DMS153 treated with DMSO at 0.1 percent for 48 hours (cell line): ENCODE data around the gene ZNF296.
"Not testable (repeated sequence)": the region's sequence is repeated elsewhere in the genome, so short reads cannot be mapped to it uniquely, and the experiment has no call there.

Source experiments
- DNase-seq: peaks from one replicate; lab custom pipeline; 2025; ENCODE audit not compliant: unreplicated experiment; lab: John Stamatoyannopoulos, UW

ZNF296 gene

DNA sequence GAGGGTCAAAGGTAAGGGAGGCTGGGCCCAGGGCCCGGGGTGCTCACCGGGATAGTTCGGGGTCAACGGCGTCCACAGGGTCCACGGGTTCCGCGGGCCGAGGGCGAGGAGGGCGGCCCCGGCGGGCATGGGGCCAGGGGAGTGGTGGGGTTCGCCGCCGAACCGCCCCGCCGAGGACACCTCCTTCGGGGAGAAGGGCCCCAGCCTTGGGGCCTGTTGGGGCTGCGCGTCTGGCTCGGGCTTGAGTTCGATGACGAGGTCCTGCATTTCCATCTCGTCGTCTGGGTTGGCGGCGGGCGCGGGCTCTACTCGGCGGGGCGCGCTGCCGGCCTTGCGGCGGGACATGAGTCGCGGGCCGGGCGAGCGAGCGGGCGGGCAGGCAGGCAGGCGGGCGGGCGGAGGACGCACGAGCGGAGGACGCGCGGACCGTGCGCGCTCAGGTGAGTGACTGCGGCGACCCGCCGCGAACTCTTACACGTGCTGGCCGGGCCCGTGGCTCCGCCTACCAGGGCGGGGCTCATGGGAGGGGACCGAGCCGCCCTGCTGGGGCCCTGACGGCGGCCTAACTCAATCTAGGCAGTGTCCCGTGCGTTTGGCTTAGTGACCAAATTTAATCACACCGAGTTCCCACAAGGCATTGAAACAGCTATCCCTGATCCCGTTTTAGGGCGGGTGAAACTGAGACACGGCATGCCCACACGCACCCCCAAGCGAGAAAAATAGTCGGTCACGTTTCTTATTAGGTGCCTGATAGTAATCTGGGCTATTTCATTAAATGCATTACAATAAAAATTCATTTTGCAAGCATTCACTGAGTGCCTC, at the start of gene ZNF296:
Gene ZNF296 (minus strand): TSS at position 450 of the 822 bp plus-strand sequence. CDS start 105 bp downstream, at position 345.
- DNase-seq, result peak; percentile 78

GRCh38 chr19:45125360-45125759, 49.1 kb upstream of the ZNF296 start:
- DNase-seq, result no peak

- DNase-seq, result no peak
Observed at GRCh38 chr19:45124021-45124420, 47.7 kb upstream of the ZNF296 start.

DNA sequence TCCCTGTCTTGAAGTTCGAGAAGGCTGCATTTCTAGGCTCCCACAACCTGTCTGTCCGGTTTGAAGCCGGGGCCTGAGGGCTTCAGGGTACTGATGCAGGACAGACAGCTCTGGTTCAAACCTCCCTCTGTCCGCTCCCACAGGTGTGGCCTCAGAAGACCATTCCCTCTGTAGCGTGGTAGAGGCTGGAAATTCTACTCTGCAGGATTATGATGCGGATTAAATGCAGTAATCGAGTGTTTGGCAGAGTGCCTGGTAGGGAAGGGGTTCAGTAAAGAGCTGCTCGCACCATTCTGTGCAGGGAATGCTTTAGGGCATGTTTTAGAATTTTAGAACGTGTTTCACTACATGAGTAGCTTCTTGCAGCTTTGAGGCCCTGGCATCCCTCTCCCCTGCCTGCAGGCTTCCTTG, 47.2 kb upstream of the ZNF296 start:
- DNase-seq, result no peak

DNA sequence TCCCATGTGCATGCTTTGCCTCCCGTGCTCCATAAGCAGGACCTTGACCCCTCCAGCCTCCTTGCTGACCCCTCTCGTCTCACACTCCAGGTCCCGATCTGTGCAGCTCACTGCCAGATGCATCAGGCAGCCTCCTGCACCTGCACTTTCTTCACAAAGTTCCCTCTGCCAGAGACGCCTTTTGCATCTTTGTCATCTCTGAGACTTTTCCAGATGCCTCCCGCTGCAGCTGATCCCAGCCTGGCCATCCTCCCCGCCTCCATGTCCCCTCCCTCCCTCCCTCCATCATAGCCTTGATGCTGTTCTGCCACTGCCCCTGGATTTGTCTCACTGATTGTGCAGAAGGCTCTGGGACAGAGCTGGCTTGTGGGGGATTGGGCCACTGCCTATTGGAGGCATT, 46.6 kb upstream of the ZNF296 start:
- DNase-seq, result no peak

- DNase-seq, result no peak
Observed at GRCh38 chr19:45121827-45122345, 45.6 kb upstream of the ZNF296 start.

GRCh38 chr19:45119582-45119981, 43.3 kb upstream of the ZNF296 start:
- no peak for DNase-seq

DNA sequence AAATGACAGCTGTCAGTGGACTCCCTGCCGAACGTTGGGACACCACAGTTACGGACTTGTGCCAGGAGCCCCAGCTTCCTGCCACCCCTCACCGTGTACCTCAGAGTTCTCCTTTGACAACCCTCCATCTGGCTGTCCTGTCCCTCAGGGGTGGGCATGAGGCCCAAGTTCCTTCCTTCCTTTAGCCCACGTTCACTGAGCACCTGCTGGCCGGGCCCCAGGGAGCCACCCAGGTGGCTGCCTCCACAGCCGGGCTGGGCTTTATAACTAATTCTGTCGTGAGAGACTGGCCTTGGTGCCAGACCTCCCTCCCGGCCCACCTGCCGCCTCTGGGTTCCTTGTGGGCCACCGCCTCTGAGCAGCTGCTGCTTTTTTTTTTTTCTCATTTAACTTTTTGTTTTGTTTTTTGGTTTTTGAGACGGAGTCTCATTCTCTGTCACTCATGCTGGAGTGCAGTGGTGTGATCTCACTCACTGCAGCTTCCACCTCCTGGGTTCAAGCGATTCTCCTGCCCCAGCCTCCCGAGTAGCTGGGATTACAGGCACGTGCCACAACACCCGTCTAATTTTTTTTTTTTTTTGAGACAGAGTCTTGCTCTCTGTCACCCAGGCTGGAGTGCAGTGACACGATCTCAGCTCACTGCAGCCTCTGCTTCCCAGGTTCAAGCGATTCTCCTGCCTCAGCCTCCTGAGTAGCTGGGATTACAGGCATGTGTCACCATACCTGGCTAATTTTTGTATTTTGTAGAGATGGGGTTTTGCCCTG, 42.5 kb upstream of the ZNF296 start:
- DNase-seq, result not testable (repeated sequence)

DNA sequence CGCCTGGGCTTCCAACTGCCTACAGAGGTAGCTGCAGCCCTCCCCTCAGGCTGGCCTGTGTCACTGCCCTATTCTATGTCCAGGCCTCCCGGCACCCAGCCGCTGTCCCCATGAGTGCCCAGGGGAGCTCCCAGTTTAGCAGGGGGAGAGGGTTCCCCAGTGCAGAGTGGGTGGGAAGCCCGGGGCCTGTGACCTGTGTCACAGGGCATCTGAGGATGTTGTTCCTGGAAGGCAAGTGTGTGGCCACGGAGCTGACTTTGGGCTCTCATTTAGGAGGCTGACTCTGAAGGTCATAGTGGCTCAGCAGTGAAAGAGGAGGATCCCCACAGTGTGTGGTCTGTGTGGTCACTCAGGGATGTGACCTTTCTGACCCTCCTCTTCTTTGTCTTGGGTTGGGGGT, 41.8 kb upstream of the ZNF296 start:
- no peak for DNase-seq

DNA sequence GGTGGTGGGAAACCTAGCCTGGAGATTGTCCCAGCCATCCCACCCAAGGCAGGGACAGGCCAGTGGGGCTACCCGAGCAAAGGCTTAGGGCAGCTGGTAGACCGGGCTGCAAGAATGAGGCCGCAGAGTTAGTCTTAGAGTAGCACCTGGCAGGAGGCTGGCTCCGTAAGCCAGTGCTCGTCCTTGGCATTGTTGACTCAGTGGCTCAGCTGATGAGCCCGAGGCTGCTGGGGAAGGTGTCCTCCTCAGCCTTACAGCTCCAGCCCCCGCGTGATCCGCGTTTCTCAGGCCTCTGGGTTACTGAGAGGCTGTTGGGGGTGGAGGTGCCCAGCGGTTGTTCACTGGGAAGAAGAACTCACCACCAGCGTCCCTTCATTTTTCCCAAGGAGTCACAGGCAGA, 41.4 kb upstream of the ZNF296 start:
- DNase-seq, result no peak

DNA sequence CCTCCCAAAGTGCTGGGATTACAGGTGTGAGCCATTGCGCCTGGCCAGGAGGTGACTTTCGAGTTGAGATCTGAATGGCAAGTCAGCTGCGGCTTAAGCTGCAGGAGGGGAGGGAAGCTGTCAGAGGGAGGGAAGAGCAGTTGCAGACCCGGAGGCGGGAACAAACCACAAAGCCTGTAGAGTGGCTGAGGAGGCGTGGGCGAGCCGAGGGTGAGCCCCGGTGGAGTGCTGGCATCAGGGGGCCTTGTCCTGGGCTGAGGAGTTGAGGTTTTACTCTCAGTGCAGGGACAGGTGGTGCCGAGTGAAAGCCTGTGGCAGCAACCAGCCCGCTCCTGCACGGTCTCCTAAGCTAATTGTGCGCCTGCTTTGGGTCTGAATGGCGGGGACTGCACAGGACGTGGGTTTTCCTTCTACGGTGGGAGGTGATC, 40.9 kb upstream of the ZNF296 start:
- peak; percentile 45 for DNase-seq

DNA sequence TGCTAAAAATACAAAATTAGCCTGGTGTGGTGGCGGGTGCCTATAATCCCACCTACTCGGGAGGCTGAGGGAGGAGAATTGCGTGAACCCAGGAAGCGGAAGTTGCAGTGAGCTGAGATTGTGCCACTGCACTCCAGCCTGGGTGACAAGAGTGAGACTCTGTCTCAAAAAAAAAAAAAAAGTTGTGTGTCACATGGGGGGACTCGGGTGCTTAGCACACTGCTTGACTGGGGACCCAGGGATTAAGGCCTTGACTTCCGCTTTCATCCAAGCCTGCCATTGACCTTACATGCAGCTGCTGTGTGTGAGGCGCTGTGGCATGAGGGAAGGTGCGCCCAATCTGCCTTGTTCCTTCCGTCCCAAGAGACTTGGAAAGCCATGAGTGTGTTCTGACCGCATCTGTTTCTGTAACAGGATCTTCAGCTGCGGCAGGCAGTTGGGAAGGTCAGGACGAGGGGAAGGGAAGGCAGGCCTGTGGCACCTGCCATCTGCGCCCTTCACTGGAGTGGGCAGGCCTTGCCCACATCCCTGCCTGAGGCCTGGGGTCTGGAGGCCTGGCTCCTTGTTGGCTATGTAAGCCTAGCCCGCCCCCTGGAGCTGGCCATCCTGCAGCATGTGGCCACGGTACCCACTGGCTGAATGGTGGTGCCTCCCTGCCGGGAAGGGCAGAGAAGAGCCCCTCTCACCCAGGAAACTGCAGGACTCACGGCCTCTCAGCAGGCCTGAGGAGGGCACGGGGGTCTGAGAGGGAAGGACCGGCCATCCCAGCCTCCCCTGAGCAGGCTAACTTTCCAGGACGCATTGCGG, 39.7 kb upstream of the ZNF296 start:
- DNase-seq, result peak; percentile 60

DNA sequence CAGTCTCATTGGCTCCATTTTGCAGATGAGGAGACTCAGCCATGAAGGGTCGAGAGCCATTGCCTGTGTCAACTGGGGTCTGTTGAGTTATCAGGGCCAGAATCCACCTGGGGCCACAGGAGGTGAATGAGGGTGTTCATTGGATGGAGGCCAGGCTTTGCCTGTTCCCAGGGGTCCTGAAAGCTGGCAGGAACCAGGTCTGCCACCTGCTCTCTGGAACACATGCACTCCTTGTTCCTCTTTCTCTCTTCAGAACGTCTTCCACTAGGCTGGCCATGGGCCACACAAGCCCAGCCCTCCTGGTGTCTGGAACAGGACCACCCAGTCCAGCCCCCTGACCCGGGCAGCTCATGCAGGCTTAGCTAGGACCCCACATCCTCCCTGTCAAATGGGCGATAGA, 37.8 kb upstream of the ZNF296 start:
- no peak for DNase-seq

DNA sequence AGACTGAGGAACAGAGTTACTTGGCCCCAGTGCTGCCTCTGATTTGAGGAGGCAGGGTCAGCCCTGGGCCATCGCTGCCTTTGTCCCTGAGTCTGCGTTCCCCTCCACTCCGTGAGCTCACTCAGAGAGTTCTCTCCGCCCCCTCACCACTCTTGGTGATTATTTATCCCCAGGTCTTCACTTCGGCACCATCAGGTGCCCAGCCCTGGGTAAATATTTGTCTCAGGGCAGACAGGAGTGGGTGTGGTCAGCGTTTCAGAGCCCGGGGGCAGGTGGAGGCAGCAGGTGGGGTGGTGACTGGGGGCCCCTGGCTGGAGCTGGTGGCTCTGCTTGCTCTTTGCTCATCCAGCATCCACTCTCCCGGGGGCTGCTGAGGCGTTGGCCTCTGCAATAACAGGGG, 37.4 kb upstream of the ZNF296 start:
- DNase-seq, result peak; percentile 91

GRCh38 chr19:45112111-45112827, 36.0 kb upstream of the ZNF296 start:
- no peak for DNase-seq

DNA sequence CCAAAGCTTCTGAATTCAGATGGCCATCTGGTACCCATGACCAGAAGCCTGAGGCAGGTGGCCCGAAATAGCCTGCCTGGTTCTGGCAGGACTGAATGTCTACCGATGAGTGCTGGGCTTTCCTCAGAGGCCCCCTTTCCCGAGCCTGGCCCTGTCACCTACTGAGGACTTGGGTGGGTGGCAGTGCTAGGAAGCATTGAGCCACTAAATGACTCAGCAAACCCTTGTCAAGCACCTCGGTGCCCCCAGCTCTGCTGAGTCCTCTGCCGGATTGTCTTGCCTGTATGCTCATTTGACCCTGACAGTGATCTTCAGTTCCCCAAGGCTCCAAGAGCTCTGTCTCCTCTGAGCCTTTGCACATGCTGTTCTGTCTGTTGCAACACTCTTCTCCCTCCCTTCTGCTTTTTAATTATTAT, 34.6 kb upstream of the ZNF296 start:
- no peak for DNase-seq

DNA sequence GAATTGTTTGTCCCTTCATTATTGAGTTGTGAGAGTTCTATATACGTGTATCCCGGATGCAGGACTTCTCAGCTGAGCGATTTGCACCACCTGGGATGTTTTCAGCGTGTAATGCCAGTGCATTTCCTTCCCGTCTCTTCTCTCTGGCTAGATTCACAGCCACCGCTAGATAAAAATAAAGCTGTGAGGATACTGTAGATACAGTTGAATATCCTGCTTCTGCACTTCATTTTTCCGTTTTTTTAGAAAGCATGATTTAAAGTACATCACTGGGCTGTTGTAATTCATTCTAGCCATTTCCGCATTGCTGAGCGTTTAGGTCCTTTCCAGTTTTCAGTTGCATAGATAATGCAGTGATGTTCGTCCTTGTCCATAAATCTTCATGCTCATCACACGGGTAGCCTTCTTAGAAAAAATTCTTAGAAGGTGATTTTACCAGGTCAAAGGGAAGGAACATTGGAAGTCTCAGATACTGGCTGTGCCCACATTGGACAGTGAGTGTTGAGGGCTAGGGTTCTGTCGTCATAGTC, 31.4 kb upstream of the ZNF296 start:
- no peak for DNase-seq

DNA sequence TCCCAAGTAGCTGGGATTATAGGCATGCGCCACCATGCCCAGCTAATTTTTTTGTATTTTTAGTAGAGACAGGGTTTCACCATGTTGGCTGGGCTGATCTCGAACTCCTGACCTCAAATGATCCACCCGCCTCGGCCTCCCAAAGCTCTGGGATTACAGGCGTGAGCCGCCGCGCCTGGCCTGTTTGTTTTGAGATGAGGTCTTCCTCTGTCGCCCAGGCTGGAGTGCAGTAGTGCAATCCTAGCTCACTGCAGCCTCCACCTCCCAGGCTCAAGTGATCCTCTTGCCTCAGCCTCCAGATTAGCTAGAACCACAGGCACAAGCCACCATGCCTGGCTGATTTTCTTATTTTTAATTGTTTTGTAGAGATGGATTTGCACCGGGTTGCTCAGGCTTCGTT, 30.1 kb upstream of the ZNF296 start:
- DNase-seq, result not testable (repeated sequence)

GRCh38 chr19:45104658-45105349, 28.5 kb upstream of the ZNF296 start:
- DNase-seq, result no peak
